Hematopoietic multipotent progenitor cell treated with erythropoietin and hydrocortisone succinate and interleukin-3 and kit ligand, for 15 days (in vitro differentiated cells): ENCODE data around the gene C20orf144.

ENCODE experiments used
- DNase-seq: peaks from one replicate; pipeline ENCODE4 v3.0.0-alpha.2; 2015; ENCODE audit warnings: low spot score

Gene C20orf144

DNA sequence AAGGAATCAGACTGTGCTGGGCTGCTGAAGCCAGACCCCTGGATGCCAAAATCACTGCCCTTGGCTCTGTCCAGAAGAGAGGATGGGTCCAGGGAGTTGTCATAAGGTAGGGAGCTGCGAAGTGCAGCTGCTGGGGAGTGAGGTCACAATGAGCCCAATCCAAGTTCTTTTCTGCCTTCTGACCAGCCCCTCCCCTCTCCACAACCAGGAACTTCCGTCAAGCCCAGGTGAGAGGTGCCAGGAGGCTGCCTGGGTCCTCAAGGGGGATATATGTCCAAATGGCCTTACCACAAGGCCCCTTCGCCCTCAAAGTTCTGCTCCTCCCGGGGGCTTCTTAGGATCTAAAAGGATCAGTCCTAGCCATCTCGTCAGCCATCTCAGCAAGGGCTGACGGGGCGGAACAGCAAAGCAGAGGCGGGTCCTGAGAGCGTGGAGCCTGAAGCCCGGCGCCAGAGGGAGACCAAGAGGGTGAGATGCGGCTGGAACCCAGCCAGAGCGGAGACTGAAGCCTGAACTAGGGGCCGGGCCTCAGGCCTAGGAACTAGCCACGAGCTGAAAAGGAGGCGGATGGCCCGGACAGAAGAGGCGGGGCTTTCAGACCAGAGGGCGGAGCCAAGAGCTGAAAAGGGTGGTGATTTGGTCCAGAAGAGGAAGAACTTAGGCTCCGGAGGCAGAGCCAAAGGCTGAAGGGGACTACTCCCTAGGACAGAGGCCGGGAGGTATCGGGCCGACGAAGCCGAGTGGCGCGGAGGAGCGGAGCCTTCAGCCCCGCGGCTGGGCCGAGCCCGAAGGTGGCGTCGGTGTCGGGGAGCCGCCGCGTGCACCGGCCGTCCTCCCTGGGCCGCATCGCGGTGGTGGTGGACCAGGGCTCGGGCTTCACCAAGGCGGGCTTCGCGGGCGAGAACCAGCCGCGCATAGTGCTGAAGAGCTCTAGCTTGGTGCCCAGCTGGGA lies 4.4 kb downstream of the C20orf144 start, which contains the start of gene ACTL10:
ACTL10 (plus strand) TSS at position 651 of the 952 bp plus-strand sequence. CDS start 555 bp downstream, outside the sequence.
- DNase-seq, result peak; percentile 83

DNA sequence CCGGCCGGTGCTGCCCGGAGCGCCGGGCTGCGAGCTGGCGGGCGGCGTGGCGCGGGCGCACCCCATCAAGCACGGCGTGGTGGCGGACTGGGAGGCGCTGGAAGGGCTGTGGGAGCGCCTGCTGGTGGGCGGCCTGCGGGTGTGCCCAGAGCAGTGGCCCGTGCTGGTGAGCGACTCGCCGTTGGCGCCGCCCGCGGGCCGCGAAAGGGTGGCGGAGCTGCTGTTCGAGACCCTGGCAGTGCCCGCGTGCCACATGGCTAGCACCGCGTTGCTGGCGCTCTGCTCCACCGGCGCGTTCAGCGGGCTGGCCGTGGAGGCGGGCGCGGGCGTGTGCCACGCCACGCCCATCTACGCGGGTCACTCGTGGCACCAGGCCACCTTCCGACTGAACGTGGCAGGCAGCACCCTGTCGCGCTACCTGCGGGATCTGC lies 5.1 kb downstream of the C20orf144 start:
- DNase-seq, result peak; percentile 30

DNA sequence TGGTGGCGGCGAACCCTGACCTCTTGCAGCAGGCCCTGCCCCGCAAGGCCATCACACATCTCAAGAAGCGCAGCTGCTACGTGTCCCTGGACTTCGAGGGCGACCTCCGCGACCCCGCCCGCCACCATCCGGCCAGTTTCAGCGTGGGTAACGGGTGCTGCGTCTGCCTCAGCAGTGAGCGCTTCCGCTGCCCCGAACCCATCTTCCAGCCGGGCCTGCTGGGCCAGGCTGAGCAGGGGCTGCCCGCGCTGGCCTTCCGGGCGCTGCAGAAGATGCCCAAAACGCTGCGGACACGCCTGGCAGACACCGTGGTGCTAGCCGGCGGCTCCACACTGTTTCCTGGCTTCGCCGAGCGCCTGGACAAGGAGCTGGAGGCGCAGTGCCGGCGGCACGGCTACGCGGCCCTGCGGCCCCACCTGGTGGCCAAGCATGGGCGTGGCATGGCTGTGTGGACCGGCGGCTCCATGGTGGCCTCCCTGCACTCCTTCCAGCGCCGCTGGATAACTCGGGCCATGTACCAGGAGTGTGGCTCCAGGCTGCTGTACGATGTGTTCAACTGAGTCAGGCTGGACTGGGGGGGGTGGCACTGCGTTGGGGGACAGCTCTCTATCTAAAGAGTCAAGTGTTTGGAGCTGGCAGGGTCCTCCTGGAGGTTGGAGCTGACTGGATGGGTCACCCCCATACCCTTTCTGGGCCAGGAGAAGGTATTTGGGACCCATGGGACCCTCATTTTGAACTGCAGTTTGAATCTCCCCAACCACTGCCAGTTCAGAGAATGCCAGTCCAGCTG lies 5.7 kb downstream of the C20orf144 start:
- peak; percentile 78 for DNase-seq

DNA sequence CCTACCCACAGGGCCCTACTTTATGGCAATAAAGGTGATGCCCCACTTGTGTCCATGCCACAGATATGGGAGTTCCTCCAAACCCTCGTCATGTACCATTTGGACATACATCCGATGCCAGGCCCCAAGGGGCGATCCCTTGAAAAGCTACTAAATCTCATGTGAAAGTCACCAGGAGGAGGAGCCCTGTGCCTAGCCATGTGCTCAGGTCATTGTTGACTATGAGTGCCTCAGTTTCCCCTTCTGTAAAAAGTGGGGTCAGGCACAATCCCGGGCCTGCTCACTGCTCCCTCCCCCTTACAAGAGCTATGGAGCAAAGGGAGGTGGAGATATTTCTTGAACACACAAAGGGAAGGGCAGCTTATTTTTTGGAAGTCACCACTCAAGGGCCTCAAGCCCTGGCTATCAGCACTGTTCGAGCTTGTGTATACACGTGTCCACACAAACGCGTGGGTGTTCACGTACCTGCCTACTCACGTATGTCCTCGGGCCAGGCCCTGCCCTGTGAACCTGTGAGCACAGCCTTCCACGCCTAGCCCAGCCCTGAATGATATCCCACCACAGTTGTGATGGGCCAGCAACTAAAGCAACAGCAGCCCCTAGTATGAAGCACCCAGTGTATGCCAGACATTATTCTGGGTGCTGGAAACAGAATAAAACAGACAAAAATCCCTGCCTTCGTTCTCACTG lies 6.5 kb downstream of the C20orf144 start:
- no peak for DNase-seq

DNA sequence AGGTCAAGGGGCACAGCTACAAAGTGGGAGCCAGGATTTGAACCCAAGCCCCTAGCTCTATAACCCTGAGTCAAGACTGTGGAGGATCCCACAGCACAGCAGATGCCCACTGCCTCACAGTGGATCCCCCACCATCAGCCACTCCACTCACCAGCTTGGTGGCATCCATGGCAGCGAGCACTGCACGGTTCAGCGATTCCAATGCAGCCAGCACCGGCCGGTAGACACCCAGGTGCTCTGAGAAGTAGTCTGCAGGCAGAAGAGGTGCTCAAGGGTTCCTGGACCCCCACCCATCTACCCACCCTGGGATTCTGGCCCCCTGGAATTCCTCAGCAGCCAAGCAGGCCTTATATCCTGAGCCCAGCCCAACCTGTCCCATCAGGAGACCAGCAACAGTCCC lies 7.1 kb downstream of the C20orf144 start:
- DNase-seq, result no peak

DNA sequence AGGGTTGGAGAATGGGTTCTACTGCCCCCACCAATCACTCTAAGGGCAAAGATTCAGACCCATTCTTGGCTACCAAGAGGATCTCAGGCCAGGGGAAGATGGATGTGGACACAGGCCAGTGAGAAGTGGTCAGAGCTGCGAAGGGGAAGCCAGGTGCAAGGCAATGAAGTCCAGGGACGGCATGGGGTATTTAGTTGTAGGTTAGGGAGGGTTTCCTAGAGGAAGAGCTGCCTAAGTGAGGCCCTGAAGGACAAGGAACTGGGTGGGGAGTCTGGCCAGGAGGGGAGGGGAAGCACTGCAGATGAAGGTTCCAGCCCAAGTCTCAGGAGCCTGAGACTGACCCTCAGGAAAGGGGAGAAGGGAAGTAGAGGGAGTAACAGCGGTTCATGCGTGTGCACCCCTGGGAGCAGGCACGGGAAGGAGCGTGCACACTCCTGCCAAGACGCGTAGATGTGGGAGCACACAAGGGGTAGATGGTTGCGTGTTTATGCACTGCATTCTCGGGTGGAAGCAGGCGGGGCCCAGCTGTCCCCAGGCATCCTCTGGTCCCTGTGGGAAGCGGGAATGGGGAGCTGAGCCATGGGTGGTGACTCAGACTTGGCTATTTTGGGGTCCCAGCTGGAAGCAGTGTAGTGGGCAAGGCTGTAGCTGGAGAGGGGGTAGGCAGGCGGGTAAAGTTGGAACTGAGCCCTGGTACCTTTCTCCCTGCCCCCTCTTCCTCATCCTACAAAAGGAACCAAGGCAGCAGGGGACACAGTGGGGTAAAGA lies 7.9 kb downstream of the C20orf144 start:
- no peak for DNase-seq

DNA sequence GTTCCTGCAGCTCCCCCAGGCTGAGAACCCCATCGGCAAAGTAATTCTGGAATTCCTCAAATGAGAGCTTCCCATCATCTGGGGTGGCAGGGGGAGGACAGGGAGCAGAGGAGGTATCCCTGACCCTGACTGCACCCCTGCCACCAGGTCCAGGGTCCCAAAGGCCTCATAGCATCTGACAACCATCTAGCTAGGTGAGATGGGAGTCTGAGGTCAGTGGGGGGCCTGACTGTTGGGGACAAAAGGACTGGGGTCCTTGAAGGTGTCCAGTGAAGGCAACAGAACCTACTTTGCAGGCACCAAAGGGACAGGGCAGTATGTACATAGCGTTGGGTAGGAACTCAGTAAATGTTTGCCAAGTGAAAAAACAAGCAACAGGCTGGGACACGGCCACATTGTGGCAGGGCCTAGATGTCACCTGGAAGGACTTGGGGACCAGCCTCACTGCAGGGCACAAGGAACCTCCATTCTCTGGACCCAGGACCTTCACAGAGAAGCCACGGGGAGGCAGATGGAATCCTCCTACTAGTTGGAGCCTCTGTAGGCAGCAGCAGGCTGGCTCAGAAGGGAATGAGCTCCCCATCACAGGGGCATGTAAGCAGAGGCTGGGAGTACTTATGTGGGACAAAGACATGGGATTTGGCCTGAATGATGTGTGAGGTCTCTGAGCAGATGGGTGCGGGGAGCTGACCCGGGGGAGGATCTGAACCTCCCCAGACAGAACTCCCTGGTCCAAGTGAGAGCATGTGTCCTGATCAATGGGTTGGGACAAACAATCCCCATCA lies 8.8 kb downstream of the C20orf144 start:
- no peak for DNase-seq

DNA sequence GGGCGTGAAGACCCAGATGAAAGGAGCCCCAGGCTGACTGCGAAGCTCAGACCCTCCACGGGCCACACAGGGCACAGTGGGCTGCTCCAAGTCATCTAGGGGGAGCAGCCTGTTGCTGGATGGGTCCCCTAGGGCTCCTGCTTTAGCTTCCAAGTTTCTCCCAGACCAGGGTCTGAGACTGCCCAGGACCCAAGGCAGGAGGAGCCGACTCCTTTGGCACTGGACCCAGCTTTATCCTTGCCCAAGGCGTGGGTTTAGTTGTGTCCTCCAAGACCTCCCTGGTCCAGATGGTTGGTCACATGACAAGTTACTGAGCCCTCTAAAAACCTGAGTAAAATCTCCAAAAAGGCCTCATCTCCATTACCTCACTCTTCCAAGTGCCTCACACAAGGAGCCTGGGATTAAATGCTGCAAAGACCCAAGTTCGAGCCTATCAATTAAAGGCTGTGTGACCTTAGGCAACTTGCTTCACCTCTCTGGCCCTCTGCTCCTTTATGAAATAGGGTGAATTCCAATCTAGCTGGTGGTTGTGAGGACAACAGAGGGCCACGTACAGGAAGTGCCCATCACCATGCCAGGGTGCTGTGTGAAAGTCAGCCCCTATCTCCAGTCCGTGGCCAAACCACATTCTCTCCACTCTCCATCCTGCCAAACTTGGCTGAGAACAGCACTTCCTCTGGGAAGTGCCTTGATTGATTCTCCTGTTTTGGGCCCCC lies 9.6 kb downstream of the C20orf144 start:
- no peak for DNase-seq

DNA sequence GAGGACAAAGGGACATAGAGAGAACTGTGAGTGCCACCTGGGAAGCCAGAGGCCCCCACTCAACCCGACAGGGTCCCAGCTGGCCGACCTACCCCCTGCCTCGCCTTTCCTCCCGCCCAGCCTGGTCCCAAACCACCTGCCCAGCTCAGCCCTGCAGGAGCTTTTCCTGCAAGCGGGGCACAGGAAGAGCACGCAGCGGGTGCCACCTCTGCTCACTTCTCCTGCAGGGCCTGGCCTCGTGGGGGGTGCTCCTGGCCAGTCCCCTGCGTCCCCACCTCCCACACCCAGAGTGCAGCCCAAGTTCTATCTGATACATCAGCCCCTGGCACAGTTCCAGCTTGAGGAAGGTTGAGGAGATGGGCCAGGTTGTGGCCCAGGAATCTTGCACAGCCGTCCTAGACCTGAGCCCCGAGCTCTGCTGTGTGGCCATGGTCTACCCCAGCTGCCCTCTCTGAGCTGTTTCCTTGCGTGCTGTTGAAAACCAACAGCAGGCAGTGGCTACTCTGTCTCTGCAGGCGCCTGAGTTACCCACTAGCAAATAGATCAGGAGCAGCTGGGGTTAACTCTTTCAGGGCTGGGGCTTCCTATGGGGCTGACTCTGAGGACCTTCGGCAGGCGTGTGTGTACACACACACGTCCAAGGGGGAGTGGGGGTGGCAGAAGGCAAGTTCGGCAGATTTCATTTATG lies 10.4 kb downstream of the C20orf144 start:
- no peak for DNase-seq

DNA sequence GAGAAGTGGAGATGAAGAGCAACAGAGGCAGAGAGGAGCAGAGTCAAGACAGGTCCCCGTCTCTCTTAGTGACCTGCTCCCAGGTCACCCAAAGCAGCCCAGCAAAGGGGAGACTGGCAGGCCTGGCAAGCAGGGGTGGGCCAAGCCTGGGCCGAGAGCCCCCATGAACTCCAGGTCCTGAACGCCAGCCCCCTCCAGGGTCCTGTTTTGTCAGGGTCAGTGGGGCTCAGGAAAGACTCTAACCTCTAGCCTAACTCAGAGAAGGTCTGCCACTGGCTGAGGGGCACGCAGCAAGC lies 10.9 kb downstream of the C20orf144 start:
- DNase-seq, result no peak

DNA sequence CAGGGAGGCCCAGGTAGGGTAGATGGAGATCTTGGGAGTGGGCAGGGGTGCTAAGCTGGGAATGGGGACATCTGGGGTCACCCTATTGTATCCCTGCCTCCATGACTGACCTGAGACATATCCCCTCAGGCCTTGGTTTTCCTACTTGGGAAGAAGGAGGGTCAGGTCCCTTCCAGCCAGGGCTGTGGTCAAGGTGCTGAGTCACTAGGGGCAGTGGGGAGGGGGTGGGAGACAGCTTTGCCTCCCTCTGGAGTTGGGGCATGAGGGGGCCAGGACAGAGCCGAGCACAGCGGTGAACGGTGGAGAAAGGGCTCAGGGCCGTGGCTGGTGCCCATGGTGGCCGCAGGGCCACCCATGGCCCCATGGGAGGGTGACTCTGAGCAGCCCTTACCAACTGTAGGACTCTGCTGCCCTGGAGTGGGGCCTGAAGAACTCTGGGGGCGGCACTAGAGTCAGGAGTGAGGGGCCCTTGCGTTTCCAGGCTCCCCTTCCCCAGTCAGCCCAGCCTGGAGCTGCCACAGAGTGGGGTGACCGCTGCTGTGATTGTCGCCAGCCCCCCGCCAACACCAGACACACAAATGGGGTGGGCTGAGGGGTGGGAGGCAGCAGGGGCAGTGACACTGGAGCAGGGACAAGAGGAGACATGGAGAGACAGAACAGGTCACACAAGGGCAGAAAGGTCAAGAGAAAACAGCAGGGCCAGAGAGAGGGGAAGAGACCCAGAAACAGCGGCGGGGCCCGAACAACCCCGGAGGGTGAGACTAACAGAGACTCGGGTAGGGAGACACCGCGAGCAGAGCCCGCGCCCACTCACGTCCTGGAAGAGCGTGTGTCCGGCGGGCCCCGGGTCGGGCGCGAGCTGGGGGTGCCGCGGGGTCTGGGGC lies 11.5 kb downstream of the C20orf144 start:
- no peak for DNase-seq

DNA sequence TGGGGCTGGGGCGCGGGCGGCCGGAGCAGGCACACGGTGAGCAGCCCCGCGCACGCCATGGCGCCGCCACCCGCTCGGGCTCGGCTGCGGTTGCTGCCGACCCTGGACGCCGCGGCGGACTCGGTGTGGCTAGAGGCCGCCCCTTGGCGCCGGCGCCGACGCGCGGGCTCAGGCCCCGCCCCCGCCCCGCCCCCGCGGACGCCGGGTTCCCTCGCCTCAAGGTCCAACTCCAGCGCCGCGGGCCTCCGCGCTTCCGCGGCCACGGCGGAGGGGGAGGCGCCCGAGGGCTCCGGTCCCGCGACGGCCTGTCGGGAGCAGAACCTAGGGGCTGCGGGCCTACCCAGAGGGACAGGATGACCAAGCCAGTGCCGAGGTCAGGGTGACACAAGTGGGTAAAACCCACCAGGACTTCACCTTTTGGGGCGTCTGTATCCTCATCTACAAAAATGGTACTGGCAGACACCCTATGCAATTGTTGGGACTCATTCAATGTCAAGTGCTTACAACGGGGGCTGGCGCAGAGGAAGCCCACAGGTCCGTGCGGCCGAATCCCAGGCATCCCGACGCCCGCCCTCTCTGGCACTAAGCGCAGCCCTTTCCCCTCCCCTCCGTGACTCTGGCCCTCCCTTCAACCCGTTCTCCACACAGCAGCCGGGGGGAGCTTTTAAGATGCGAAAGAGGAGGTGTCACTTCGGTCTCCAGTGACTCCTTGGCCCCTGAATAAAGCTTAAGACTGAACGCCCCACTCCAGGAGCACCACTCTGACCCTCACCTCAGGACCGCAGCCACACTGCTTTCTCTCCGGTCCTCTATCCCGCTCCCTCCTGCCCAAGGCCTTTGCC lies 12.4 kb downstream of the C20orf144 start, which contains the start of gene NECAB3:
NECAB3 (minus strand) TSS at position 135 of the 842 bp plus-strand sequence; CDS start at position 59, 76 bp downstream.
- peak; percentile 63 for DNase-seq

DNA sequence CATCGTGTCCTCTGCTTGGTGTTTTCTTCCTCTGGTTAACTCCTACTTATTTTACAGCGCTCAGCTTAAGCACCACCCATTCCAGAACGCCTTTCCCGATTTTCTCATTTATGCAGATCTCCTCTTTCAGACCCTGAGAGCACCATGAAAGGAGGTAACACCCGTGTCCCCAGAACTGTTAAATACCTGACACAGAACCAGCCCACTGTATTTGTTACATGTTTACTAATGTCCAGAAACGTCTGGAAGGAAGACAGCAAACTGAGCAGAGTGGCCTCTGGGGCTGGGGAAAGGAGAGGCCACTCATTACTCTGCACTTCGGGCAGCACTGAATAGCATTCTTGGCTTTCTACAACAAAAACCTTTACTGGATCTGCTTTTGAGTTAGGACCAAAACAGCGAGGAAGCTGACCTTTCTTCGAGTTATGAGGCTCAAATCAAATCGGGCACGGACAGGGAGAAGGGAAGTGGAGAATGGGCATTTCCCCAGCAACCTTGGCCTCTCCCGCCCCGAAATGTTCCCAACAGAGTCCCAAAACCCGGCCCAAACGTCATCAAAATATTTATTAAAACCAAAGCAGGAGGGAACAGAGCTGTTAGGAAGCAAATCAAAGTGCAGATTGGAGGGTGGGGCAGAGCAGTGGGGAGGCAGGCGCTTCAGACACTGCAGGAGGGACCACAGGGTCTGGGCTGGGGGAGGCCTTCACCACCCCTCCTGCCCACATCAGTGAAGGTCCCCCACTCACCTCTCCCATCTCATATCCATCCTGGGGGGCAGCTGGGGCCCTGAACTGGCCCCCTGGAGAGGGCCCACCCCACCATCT lies 13.2 kb downstream of the C20orf144 start:
- DNase-seq, result no peak

DNA sequence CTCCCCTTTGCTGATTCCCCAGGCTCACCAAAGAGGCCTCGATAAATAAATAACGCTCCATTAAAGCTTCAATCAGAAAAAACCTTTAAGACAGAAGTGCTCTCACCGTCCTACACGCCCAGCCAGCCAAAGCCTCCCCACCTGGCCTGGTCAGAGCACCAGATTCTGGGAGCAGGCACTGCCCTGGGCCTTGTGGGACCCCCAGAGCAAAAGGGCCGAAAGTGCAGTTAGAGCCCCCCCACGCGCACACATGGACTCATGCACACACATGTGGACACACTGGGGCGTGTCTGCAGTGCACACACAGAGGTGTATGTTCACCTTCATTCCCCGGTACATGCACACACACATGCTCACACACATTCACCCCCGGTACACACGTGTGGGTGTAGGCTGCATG lies 14.0 kb downstream of the C20orf144 start:
- no peak for DNase-seq

DNA sequence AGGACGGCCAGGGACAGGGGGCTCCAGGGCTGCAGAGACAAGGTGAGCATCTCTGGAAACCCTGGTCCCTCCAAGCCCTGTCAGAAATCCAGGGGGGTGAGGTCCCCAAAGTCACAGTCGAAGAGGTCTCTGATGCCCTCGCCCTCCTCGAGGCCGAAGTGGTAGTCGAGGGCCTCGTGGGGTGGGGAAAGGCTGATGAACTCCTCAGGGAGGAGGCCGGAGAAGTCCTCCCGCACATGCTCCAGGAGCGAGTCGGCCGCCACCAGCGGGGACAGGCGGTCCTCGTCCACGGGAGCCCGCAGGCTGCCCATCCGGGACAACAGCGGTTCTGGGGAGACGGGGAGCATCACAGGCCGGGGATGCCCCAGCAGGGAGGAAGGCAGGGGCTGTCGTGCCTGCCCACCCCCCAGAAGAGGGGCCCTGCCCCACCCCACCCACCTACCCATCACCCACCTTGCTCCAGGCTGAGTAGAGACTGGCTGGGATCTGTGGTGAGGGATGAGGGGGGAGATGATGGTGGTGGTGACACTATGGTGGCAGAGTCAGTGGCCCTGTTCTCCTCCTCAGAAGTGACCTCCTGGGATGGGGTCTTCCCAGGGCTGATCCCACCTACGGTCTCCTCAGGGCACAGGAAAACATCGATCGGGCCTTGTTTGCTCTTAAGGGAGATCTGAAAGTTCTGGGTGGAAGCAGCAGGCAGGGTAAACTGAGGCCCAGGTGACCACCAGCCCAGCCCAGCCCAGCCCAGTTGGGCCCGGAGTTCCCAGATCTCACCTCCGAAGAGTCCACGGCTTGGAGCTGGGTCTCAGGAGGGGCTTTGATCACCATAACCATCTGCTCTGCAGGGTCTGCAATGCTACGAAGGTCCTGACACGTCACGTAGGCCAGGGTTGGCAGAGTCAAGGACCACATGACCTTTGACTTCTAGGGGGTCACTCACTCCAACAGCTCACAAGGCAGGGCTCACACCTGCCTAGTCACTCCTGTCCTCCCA lies 14.8 kb downstream of the C20orf144 start:
- no peak for DNase-seq
